ENCODE measurements around the gene LSM8.
"Not testable (repeated sequence)": the region's sequence is repeated elsewhere in the genome, so short reads cannot be mapped to it uniquely, and the experiment has no call there.

The LSM8 gene

GRCh38 chr7:118183786-118184564 is at the start of gene LSM8:
Gene LSM8 (plus strand): TSS chr7:118184164. CDS start chr7:118184224, 60 bp downstream.
- peak; percentile 95 for DNase-seq

GRCh38 chr7:118134420-118134819 is 49.5 kb upstream of the LSM8 start:
- DNase-seq, result not testable (repeated sequence)

GRCh38 chr7:118140468-118140867 is 43.5 kb upstream of the LSM8 start:
- no peak for DNase-seq

DNA sequence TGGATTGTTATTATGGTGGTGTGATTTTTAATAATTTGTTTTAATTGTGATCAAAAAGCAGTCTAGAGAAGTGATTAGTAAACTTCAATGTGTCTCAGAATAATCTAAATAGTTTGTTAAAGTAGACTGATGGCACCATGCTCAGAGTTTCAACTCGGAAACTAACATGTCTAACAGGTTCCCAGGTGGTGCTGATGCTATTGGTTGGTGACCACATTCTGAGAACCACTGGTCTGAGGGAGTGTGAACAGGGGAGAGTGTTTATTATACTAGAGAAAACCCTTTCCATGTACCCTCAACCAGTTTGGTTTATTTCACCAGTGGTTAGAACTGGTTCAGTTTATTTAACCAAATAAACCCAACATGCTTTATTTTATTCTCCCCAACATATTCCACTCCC is 42.0 kb upstream of the LSM8 start:
- DNase-seq, result no peak

GRCh38 chr7:118148930-118149329 is 35.0 kb upstream of the LSM8 start:
- no peak for DNase-seq

DNA sequence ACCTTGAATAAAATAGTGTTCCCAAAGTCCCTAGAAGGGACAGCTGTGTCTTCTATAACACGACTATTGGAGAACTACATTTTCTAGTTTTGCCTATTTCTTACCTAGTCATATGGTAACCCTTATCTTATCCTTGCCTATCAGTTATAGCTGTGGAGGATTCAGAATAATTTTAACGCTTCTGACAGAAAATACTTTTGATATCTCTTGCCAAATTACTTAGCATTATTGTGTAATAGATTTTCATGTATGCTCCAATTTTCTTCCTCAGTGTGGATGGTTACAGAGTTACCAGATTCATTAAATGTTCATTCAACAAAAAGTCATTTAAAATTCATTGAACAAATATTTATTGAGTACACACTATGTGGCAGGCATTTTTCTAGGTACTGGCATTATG is 34.6 kb upstream of the LSM8 start:
- no peak for DNase-seq

GRCh38 chr7:118151671-118152070 is 32.3 kb upstream of the LSM8 start:
- no peak for DNase-seq

DNA sequence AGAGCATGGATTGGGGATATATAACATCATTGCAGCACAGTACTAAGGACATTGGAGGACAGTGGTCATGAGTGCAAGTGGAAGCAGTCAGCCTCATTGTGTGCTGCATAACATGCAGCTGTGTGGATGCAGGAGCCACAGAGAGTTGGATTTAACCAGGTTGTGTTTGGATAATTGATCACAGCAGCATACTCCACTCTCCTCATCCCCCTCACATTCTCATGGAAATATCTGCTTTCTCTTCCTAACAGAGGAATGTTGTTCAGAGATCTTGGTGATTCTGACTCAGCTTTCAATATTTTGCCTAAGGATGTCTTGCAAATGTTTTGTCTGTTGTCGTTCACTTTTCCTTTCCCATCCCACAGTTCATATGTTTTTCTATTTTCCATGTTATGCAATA is 31.8 kb upstream of the LSM8 start:
- DNase-seq, result no peak

GRCh38 chr7:118152654-118153053 is 31.3 kb upstream of the LSM8 start:
- no peak for DNase-seq

DNA sequence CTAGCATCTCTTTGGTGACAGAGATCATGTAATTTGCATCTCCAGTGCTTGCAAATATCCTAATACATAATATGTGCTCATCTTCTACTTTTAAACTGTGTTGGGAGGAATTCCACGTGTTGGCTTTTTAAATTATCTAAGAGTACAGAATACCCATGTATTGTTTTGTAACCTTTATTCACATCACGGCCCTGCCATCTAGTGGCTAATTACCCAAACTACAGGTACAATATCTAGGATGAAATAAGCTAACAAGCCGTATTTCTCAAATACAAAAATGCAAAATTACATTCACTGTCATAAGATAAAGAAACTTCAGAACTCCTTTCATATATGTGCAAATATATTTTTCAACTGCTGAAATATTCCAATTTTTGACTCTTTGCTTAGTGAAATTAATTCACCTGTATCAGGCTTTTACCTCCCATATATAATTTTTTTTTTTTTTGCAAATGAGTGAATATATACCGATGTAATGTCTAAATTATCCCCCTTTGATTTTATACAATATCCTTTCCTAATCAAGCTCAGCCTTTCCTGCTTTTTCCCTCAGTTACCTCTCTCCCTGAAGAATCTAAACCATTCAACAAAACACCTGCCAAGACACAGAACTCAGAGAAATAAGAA is 30.3 kb upstream of the LSM8 start:
- DNase-seq, result no peak

DNA sequence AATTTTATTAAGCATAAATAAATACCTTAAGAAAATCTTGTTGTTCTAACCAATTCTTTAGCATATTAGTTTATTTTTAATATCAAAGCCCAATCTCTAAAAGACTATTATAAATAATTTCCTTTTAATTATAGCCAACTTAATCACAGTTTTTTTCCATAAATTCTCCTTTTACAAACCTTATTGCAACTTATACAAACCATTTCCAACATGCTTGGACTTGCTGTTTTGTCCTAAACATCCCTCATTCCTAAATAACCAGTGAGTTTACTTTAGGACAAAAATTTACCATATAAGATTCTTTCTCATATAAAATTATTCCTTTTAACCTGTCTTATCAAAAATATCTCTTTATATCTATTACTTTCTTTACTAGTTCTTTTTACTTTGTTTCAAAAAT is 25.2 kb upstream of the LSM8 start:
- DNase-seq, result no peak

- no peak for DNase-seq
Measured at GRCh38 chr7:118169146-118169545, 14.8 kb upstream of the LSM8 start.

DNA sequence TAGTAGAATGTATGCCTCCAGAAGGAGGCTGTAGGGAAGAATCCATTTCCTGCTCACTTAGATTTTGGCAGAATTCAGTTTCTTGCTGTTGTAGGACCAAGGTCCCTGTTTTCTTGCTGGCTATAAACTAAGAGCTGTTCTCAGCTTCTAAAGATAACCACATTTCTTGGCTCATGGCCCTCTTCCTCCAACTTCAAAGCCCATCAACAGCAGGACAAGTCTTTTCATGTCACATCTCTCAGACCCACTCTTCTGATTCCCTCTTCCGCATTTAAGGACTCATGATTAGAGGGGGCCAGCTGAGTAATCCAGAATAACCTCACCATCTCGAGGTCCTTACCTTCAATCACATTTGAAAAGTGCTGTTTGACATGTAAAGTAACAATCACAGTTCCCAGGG is 8.2 kb upstream of the LSM8 start:
- DNase-seq, result no peak

DNA sequence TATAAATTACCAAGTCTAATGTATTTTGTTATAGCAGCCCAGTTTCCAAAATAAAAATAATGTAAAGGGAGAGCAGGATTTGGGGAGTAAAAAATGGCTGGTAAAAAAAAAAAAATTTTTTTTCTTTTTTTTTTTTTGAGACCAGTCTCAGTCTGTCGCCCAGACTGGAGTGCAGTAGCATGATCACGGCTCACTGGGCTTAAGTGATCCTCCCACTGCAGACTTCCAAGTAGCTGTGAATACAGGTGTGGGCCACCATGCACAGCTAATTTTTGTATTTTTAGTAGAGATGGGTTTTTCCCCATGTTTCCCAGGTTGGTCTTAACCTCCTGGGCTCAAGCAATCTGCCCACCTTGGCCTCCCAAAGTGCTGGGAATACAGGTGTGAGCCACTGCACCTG is 4.8 kb upstream of the LSM8 start:
- DNase-seq, result no peak

DNA sequence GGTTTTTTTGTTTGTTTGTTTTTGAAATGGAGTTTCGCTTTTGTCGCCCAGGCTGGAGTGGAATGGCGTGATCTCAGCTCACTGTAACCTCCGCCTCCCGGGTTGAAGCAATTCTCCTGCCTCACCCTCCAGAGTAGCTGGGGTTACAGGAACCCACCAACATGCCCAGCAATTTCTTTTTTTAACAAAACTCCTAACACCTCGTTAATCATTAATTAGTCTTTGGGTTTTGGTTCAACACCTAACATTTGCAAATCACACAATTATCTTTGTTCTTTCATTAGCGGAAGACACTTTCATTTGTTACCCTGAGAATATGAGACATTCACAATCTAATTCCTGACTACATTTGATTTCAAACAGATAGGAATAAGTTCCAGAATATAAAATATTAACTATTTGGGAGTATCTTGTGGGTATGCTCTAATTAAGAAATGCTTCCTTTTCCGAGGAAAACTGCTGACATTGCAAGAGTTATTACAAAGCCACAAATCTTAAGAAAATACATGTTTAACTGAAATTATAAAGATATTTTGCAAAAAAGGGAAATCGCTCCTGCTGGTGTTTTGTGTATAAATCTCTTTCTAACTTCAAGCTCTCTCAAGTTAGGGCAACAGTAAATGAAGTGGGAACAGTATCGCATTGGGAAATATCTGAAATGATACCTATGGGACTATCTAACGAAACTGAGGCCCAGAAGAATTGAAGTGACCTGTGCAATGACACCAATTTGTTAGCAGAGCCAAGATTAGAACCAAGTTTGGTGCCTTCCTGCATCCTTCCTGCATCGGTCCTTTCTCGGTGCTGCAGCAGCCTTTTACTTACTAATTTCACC is 1.2 kb upstream of the LSM8 start:
- DNase-seq, result no peak

GRCh38 chr7:118183428-118183785 is 557 bp upstream of the LSM8 start:
- no peak for DNase-seq

- DNase-seq, result no peak
Measured at GRCh38 chr7:118184565-118184940, 589 bp downstream of the LSM8 start.

DNA sequence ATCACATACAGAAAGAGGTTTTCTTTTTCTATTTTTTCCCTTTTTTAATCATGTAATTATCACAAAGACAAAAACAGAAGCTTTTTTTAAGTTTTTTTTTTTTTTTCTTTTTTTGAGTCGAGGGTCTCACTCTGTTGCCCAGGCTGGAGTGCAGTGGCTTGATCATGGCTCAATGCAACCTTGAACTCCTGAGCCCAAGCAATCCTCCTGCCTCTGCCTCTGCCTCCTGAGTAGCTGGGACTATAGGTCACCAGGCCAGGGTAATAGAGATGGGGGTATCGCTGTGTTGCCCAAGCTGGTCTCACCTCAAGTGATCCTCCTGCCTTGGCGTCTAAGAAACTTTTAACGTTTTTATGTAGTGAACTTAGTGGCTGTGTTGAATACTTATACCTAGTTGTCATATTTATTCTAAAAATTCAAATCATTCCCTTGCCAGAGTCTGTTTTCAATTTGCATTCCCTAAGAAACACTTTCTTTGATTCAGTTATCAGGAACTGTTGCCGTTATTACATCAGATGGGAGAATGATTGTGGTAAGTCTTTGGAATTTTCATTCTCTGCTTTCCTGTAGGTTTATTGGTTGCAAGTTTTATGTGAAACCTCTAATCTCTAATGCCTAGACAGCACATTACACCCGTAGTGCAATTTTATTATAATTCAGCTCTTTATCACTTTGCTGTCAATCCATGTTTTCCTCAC is 1.3 kb downstream of the LSM8 start:
- no peak for DNase-seq

DNA sequence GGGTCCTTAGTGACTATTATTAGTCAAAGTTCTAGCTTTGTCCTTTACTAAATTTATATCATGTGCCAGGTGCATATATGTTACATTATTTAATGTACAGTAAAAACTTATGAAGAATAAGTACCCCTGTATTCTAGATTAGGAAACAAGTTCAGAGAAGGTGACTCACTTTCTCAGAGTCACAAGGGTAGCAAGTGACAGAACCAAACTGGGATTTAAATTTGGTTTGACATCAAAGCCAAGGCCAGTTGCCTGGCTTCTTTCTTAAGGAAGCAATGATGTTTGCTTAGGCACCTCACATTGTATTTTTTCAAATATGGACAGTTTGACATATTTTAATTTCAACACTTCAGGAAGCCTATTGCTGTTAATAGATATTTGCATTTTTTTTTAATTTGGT is 2.5 kb downstream of the LSM8 start:
- DNase-seq, result no peak

DNA sequence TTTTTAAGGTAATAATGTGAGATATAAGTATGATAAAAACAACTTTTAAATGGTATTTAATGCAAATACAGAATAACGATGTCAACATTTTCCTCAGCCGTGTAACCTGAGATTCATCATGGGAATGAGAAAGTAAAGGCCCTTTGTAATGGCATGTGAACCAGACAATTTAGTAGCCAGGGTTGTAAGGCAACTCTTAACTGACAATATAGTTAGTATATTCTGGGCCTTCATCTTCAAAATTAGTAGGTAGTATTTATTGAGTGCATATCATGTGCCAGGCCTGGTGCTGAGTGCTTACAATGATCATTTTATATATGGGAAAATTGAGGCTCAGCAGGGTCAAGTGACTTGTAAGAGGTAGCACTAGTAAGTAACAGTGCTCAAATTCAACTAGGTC is 10.6 kb downstream of the LSM8 start:
- DNase-seq, result no peak

GRCh38 chr7:118195837-118196474 is 12.0 kb downstream of the LSM8 start:
- DNase-seq, result peak; percentile 11

DNA sequence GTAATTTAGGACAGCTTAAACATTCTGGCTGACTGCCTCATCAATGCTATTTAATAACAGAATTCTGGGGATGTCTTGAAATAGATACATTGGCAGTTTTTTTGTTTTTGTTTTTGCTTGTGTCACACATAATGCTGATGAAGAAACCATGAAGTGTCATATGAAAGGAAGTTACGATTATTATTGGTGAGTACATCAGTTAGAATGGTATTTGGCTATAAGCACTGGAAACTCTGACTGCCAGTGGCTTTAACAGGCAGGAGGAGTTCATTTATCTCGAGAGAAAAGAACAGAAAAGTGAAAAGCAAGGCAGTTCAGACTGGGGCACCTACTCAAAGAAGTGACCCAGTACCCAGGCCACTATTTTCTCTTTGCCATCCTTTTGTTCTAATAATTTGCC is 18.1 kb downstream of the LSM8 start:
- no peak for DNase-seq
